Panc1 (cell line): ENCODE data around the gene SCN3B. TPM values are rescaled to one million over a fixed set of nuclear protein-coding genes. Genes with fewer than 3 reads are reported as not detected.
A peak's percentile ranks its signal among the peaks of the same experiment; 100 is the strongest.

ENCODE experiments used
- ATAC-seq: fragments of 200-7000 bp; cut with Tn5 transposase; 2 replicates; pipeline ENCODE4 v1.9.1; 2020; ENCODE audit warnings: mild to moderate bottlenecking, moderate library complexity
- BruUV-seq: library from RNA; stranded (reverse); fragments of 400-500 nt; replicated peaks from 2 replicates; lab custom pipeline; 2021; lab: Mats Ljungman, UMichigan
- CTCF ChIA-PET: fragments of 300-600 bp; sonication (Branson Sonifier 250); formaldehyde crosslinking; loops from one replicate; lab custom pipeline; 2022; ENCODE audit warnings: antibody characterized with exemption; lab: Charles Lee
- POLR2A ChIA-PET: fragments of 300-600 bp; sonication (Branson Sonifier 250); formaldehyde crosslinking; loops from one replicate; lab custom pipeline; 2022; ENCODE audit warnings: antibody characterized with exemption; lab: Charles Lee
- DNase-seq: peaks from one replicate; pipeline ENCODE4 v3.0.0-alpha.2; 2010; ENCODE audit warnings: low read depth, low spot score
- H3K27ac ChIP-seq: 2 replicates; pipeline ENCODE4 v1.5.1; 2011; ENCODE audit warnings: mild to moderate bottlenecking, low read length, inconsistent platforms
- H3K27me3 ChIP-seq: fragments of 200-500 bp; sonication (Bioruptor generic); 2 replicates; pipeline ENCODE4 v1.6.0; 2014; ENCODE audit warnings: low read length, inconsistent platforms; ENCODE audit not compliant: control insufficient read depth, insufficient read depth
- H3K36me3 ChIP-seq: fragments of 200-500 bp; sonication (Bioruptor generic); 2 replicates; pipeline ENCODE4 v1.5.1; 2014; ENCODE audit warnings: inconsistent platforms, mild to moderate bottlenecking, low read length, moderate library complexity; ENCODE audit not compliant: control insufficient read depth, insufficient read depth
- H3K4me1 ChIP-seq: 2 replicates; pipeline ENCODE4 v1.5.1; 2011; ENCODE audit warnings: inconsistent platforms, mild to moderate bottlenecking, low read length, moderate library complexity; ENCODE audit not compliant: control insufficient read depth, insufficient read depth
- H3K4me3 ChIP-seq, 2 experiments: 2 replicates each; pipeline ENCODE4 v1.5.1; 2011 to 2012; ENCODE audit warnings: low read depth in 2 of 2, low read length in 2 of 2, mild to moderate bottlenecking in 2 of 2, inconsistent platforms in 1 of 2, moderate library complexity in 1 of 2
- H3K9me3 ChIP-seq: fragments of 200-500 bp; sonication (Bioruptor generic); 2 replicates; pipeline ENCODE4 v1.5.1; 2014; ENCODE audit warnings: low read depth, mild to moderate bottlenecking, inconsistent platforms, low read length, moderate library complexity; ENCODE audit not compliant: control insufficient read depth, insufficient read depth
- CTCF ChIP-seq: fragments of 450-650 bp; IDR thresholded peaks from 2 replicates; pipeline ENCODE4 v1.5.1; 2017; ENCODE audit warnings: mild to moderate bottlenecking
- POLR2AphosphoS5 ChIP-seq: IDR thresholded peaks from 2 replicates; pipeline ENCODE4 v1.6.1; 2012; ENCODE audit warnings: mild to moderate bottlenecking, low read depth, low read length, moderate library complexity
- REST ChIP-seq, 2 experiments: IDR thresholded peaks; 2 replicates each; pipeline ENCODE4 v1.6.1; 2011 to 2012; ENCODE audit warnings: low read depth in 2 of 2, control low read depth in 1 of 2, low read length in 1 of 2, mild to moderate bottlenecking in 1 of 2, moderate library complexity in 1 of 2; ENCODE audit not compliant: insufficient read depth in 1 of 2
- SIN3A ChIP-seq: IDR thresholded peaks from 2 replicates; pipeline ENCODE4 v1.6.1; 2012; ENCODE audit warnings: low read depth, mild to moderate bottlenecking, low read length, moderate library complexity, borderline replicate concordance; ENCODE audit not compliant: insufficient read depth
- TCF7L2 ChIP-seq: IDR thresholded peaks from 2 replicates; pipeline ENCODE4 v1.6.1; 2011; ENCODE audit warnings: mild to moderate bottlenecking, low read depth, low read length, inconsistent platforms
- in situ Hi-C: cut with HindIII; loops from 2 replicates; pipeline ENCODE4 v1.10.0; 2016; ENCODE audit warnings: low sequenced_read_pairs, low pct_unique_long_range_greater_than_20kb
- intact Hi-C: fragments of 100-400 bp; cut with micrococcal nuclease; formaldehyde crosslinking; loops from one replicate; pipeline ENCODE4 v1.10.0; 2022; ENCODE audit not compliant: unreplicated experiment
- total RNA-seq: library from RNA; stranded (reverse); gene quantifications from one replicate; pipeline ENCODE4 v1.2.1, GENCODE V29; 2021; ENCODE audit not compliant: unreplicated experiment

The SCN3B gene
- total RNA-seq, 1 experiment from 2014 or later = 0.10 TPM

GRCh38 chr11:123672568-123672967 lies 18.1 kb upstream of the SCN3B start:
- no TSS peak for BruUV-seq
- DNase-seq (no peak), ATAC-seq (peak; percentile 26; the same call in 1 of the 2 replicates)
- H3K27me3 ChIP-seq = peaks cover 6% of the 10 kb centered on the region
- TF ChIP-seq POLR2AphosphoS5 (no peak), TCF7L2 (no peak), SIN3A (no peak), CTCF (no peak), REST (IDR thresholded peaks at IDR 0.05; ENCODE audit: insufficient read depth in 1 of 2, low read depth in 2 of 2, low read length in 1 of 2) (no peak)
- POLR2A ChIA-PET = no interaction called here
- no peak overlapping the region for H3K27ac ChIP-seq
- no peaks in the 10 kb centered on the region for H3K9me3 ChIP-seq
- in situ Hi-C loops (no loop called here), intact Hi-C loops (no loop called here)
- H3K36me3 ChIP-seq = no peaks in the 10 kb centered on the region
- H3K4me3 ChIP-seq = no peak overlapping the region
- CTCF ChIA-PET = interaction anchor here (1.1 kb wide), 1 partner anchor 92 kb away, joined by 5 read pairs; no protein-coding TSS in a partner anchor
- H3K4me1 ChIP-seq = no peaks in the 10 kb centered on the region

GRCh38 chr11:123671534-123671933 lies 17.1 kb upstream of the SCN3B start:
- Histone ChIP-seq H3K27ac (no peak overlapping the region), H3K4me3 (no peak overlapping the region), H3K4me1 (no peaks in the 10 kb centered on the region), H3K9me3 (no peaks in the 10 kb centered on the region), H3K27me3 (peaks cover 6% of the 10 kb centered on the region), H3K36me3 (no peaks in the 10 kb centered on the region)
- ChIA-PET CTCF (interaction anchor here (1.1 kb wide), 1 partner anchor 91 kb away, joined by 5 read pairs; no protein-coding TSS in a partner anchor), POLR2A (interaction anchor here (0.6 kb wide), 1 partner anchor 412 kb away, joined by 3 read pairs; no protein-coding TSS in a partner anchor)
- no peak for ATAC-seq
- TF ChIP-seq REST (IDR thresholded peaks at IDR 0.05; ENCODE audit: insufficient read depth in 1 of 2, low read depth in 2 of 2, low read length in 1 of 2) (no peak), SIN3A (no peak), CTCF (no peak), TCF7L2 (no peak), POLR2AphosphoS5 (no peak)
- no peak for DNase-seq
- BruUV-seq = no TSS peak
- in situ Hi-C loops = no loop called here
- intact Hi-C loops = no loop called here
